Thyroid gland (tissue), 4 donors: Measurements from ENCODE around the gene ATRNL1. TPM values are rescaled to one million over a fixed set of nuclear protein-coding genes. Genes with fewer than 3 reads are reported as not detected.
"Not testable (repeated sequence)": the region's sequence is repeated elsewhere in the genome, so short reads cannot be mapped to it uniquely, and the experiment has no call there.

Experiments
- DNase-seq, 2 donors: peaks; one replicate each; pipeline ENCODE4 v3.0.0-alpha.2; 2019
- H3K27ac ChIP-seq, 3 donors: fragments of 200-600 bp; sonication (generic); 1 replicate in 2 of 3; 2 replicates in 1 of 3; pipeline ENCODE4 v1.5.1; 2016 to 2019; ENCODE audit warnings: mild to moderate bottlenecking in 1 of 3, moderate library complexity in 1 of 3
- H3K27me3 ChIP-seq: fragments of 200-600 bp; sonication (generic); one replicate; pipeline ENCODE4 v1.5.1; 2019
- H3K36me3 ChIP-seq, 2 donors: fragments of 200-600 bp; sonication (generic); one replicate each; pipeline ENCODE4 v1.5.1; 2016 to 2019
- H3K4me1 ChIP-seq, 2 donors: fragments of 200-600 bp; sonication (generic); one replicate each; pipeline ENCODE4 v1.5.1; 2017 to 2019
- H3K4me3 ChIP-seq, 3 donors: fragments of 200-600 bp; sonication (generic); replicated peaks in 1 of 3; 1 replicate in 2 of 3; 2 replicates in 1 of 3; pipeline ENCODE4 v1.5.1; 2016; ENCODE audit warnings: mild to moderate bottlenecking in 1 of 3
- H3K9me3 ChIP-seq: fragments of 200-600 bp; sonication (generic); one replicate; pipeline ENCODE4 v1.5.1; 2017
- CTCF ChIP-seq, 6 experiments: fragments of 200-600 bp in 3 of 6; fragments of 450-650 bp in 3 of 6; sonication (generic) in 3 of 6; IDR thresholded peaks; one replicate each; pipeline ENCODE4 v1.5.1; 2016 to 2019; ENCODE audit warnings: antibody characterized with exemption in 6 of 6, mild to moderate bottlenecking in 2 of 6, inconsistent platforms in 1 of 6, moderate library complexity in 1 of 6
- POLR2A ChIP-seq, 2 donors: fragments of 450-650 bp; IDR thresholded peaks; one replicate each; pipeline ENCODE4 v1.6.1; 2017; ENCODE audit warnings: antibody characterized with exemption in 2 of 2, mild to moderate bottlenecking in 2 of 2, moderate library complexity in 1 of 2
- WGBS, 2 donors: methylation state at CpG; one replicate each; pipeline ENCODE4 v1.1.5; 2017; 5-methylcytosine and 5-hydroxymethylcytosine counted together
- intact Hi-C: fragments of 100-400 bp; cut with DNase I; formaldehyde crosslinking; loops from one replicate; pipeline ENCODE4 v1.15.1; 2023
- total RNA-seq, 4 donors: library from RNA; depleted of rRNA; stranded (reverse); fragments of >200 nt; gene quantifications; one replicate each; pipeline ENCODE4 v1.2.3, GENCODE V29; 2016

ATRNL1 gene
- total RNA-seq, 4 donors from 2014 or later = 2.3 to 6.3 (median 3.8) TPM

GRCh38 chr10:115390607-115391006 is 297.4 kb downstream of the ATRNL1 start:
- no peak overlapping the region for H3K4me3 ChIP-seq
- no peaks in the 10 kb centered on the region for H3K27me3 ChIP-seq
- WGBS, 2 donors = 89 to 94% methylated on average over 1 of the region's 1 CpG
- no peaks in the 10 kb centered on the region for H3K4me1 ChIP-seq
- TF ChIP-seq CTCF (IDR thresholded peaks at IDR 0.05) (no peak), POLR2A (IDR thresholded peaks at IDR 0.05) (no peak)
- intact Hi-C loops = no loop called here
- no peaks in the 10 kb centered on the region for H3K36me3 ChIP-seq
- no peak for DNase-seq
- no peaks in the 10 kb centered on the region for H3K9me3 ChIP-seq
- H3K27ac ChIP-seq = no peak overlapping the region

- H3K9me3 ChIP-seq = no peaks in the 10 kb centered on the region
- H3K36me3 ChIP-seq = no peaks in the 10 kb centered on the region
- intact Hi-C loops = no loop called here
- no peaks in the 10 kb centered on the region for H3K4me1 ChIP-seq
- H3K27me3 ChIP-seq = no peaks in the 10 kb centered on the region
- no peak for DNase-seq
- 89 to 95% methylated on average over 2 of the region's 2 CpGs for WGBS, 2 donors
- no peak for TF ChIP-seq POLR2A (IDR thresholded peaks at IDR 0.05)
- H3K4me3 ChIP-seq = no peak overlapping the region
- no peak overlapping the region for H3K27ac ChIP-seq
Observed at GRCh38 chr10:115398026-115398425, 304.9 kb downstream of the ATRNL1 start.

DNA sequence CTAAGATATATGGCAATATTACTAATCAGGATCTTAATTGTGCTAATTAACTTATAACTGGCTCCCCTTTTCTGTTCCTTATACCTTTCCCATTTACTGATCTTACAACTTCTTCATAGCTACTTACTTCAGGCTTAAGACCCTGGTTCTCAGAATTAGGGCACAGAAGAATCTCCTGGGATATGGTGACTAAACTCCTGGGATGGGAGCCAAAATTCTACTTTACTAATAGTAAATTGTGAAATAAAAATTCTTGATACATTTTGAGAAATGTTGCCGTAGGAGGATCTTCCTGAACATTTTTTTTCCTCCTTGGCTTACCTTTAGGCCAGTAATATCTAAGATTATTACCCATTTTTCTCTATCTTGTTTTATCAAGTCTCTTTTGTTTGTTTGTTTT is 309.5 kb downstream of the ATRNL1 start:
- intact Hi-C loops = no loop called here
- 35 to 41% methylated on average over 1 of the region's 1 CpG for WGBS, 2 donors
- TF ChIP-seq CTCF (IDR thresholded peaks at IDR 0.05) = no peak
- TF ChIP-seq POLR2A (IDR thresholded peaks at IDR 0.05) = no peak

DNA sequence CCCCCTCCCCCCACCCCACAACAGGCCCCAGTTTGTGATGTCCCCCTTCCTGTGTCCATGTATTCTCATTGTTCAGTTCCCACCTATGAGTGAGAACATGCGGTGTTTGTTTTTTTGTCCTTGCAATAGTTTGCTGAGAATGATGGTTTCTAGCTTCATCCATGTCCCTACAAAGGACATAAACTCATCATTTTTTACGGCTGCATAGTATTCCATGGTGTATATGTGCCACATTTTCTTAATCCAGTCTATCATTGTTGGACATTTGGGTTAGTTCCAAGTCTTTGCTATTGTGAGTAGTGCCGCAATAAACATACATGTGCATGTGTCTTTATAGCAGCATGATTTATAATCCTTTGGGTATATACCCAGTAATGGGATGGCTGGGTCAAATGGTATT is 312.7 kb downstream of the ATRNL1 start:
- H3K27ac ChIP-seq, H3K4me1 ChIP-seq, H3K4me3 ChIP-seq, intact Hi-C loops, H3K36me3 ChIP-seq, H3K27me3 ChIP-seq, H3K9me3 ChIP-seq, DNase-seq: not testable (repeated sequence)
- 92 to 94% methylated on average over 3 of the region's 3 CpGs for WGBS, 2 donors

More for the DNA sequence above, 309.5 kb downstream of the ATRNL1 start:
- H3K27ac ChIP-seq = no peak overlapping the region
- no peak for DNase-seq
- H3K27me3 ChIP-seq = no peaks in the 10 kb centered on the region
- no peaks in the 10 kb centered on the region for H3K36me3 ChIP-seq
- H3K4me1 ChIP-seq = no peaks in the 10 kb centered on the region
- no peaks in the 10 kb centered on the region for H3K9me3 ChIP-seq
- H3K4me3 ChIP-seq = no peak overlapping the region

DNA sequence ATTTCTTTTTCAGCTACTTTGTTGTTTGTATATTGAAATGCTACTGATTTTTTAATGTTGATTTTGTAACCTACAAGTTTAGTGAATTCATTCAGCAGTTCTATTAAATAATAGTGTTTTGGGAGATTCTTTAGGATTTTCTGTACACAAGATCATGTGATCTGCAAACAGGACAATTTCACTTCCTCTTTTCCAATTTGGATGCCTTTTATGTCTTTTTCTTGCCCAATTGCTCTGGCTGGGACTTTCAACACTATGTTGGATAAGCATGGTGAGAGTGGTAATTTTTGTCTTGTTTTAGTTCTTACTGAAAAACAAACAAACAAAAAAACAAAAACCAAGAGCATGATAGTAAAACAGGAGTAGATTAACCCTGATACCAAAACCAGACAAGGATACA is 316.2 kb downstream of the ATRNL1 start:
- intact Hi-C loops = no loop called here
- H3K4me3 ChIP-seq = no peak overlapping the region
- H3K9me3 ChIP-seq = no peaks in the 10 kb centered on the region
- TF ChIP-seq POLR2A (IDR thresholded peaks at IDR 0.05) = no peak
- no peak for TF ChIP-seq CTCF (IDR thresholded peaks at IDR 0.05)
- DNase-seq = no peak
- no peaks in the 10 kb centered on the region for H3K4me1 ChIP-seq
- H3K36me3 ChIP-seq = no peaks in the 10 kb centered on the region
- H3K27me3 ChIP-seq = no peaks in the 10 kb centered on the region
- H3K27ac ChIP-seq = no peak overlapping the region

- no peak for DNase-seq
- TF ChIP-seq POLR2A (IDR thresholded peaks at IDR 0.05) (no peak), CTCF (IDR thresholded peaks at IDR 0.05) (no peak)
- Histone ChIP-seq H3K27me3 (no peaks in the 10 kb centered on the region), H3K9me3 (no peaks in the 10 kb centered on the region), H3K36me3 (no peaks in the 10 kb centered on the region), H3K4me3 (no peak overlapping the region), H3K27ac (no peak overlapping the region), H3K4me1 (no peaks in the 10 kb centered on the region)
- intact Hi-C loops = no loop called here
Observed at GRCh38 chr10:115417585-115418265, 324.6 kb downstream of the ATRNL1 start.
